ENCODE data around the gene HOMER2. TPM values are rescaled to one million over a fixed set of nuclear protein-coding genes. Genes with fewer than 3 reads are reported as not detected.

The HOMER2 gene
- total and polyA plus RNA-seq, 9 of the 15 experiments (the other 6 are each of a cell fraction or from before 2014, with no cell fraction given): 0.13 to 0.47 (median 0.29) TPM; not detected in 1

GRCh38 chr15:82985688-82986441, 33.3 kb upstream of the HOMER2 start, which contains the start of gene RAMAC (continued):
- TF ChIP-seq ZNF785 (CRISPR knock-in tag; IDR thresholded peaks at IDR 0.05): no peak
- TF ChIP-seq CSDE1 (IDR thresholded peaks at IDR 0.05): no peak
- TF ChIP-seq SMAD2 (IDR thresholded peaks at IDR 0.05; ENCODE audit: low read depth, low read length): no peak
- TF ChIP-seq ARID1B (IDR thresholded peaks at IDR 0.05): no peak; the same call in 1 of the 2 replicates
- no peak for TF ChIP-seq YBX1 (IDR thresholded peaks at IDR 0.05)
- no peak for TF ChIP-seq THRB (CRISPR knock-in tag; conservative IDR thresholded peaks at IDR 0.05)
- TF ChIP-seq OTX1 (CRISPR knock-in tag; IDR thresholded peaks at IDR 0.05): no peak
- no peak for TF ChIP-seq TAF9B (IDR thresholded peaks at IDR 0.05; ENCODE audit: partially characterized antibody)
- TF ChIP-seq NRF1 (conservative IDR thresholded peaks at IDR 0.05 in 1 of 2, IDR thresholded peaks at IDR 0.05 in 1 of 2): no peak
- no peak for TF ChIP-seq MTF1 (CRISPR knock-in tag; IDR thresholded peaks at IDR 0.05; ENCODE audit: borderline replicate concordance)
- TF ChIP-seq ZNF551 (CRISPR knock-in tag; IDR thresholded peaks at IDR 0.05): no peak
- no peak for TF ChIP-seq ESRRB (CRISPR knock-in tag; IDR thresholded peaks at IDR 0.05; ENCODE audit: borderline replicate concordance)
- TF ChIP-seq EZH2 (IDR thresholded peaks at IDR 0.05; ENCODE audit: borderline replicate concordance, low read depth, low read length): no peak
- TF ChIP-seq EWSR1 (IDR thresholded peaks at IDR 0.05; ENCODE audit: borderline replicate concordance, low read depth, partially characterized antibody): no peak
- no peak for TF ChIP-seq CUX1 (CRISPR knock-in tag; IDR thresholded peaks at IDR 0.05)
- peak; percentile 88 for TF ChIP-seq MYBL2 (IDR thresholded peaks at IDR 0.05; ENCODE audit: low read depth)
- TF ChIP-seq MYBL2 (CRISPR knock-in tag; IDR thresholded peaks at IDR 0.05; ENCODE audit: borderline replicate concordance): no peak
- peak; percentile 53 for TF ChIP-seq VEZF1 (CRISPR knock-in tag; IDR thresholded peaks at IDR 0.05)
- no peak for TF ChIP-seq ZNF134 (CRISPR knock-in tag; conservative IDR thresholded peaks at IDR 0.05)
- TF ChIP-seq RFX5 (IDR thresholded peaks at IDR 0.05; ENCODE audit: low read depth, low read length): no peak

Data from K562 (cell line).